CD4-positive, alpha-beta T cell treated with Interleukin-15 for 1 hour (primary cell): ENCODE data around the gene OR5A2.
"Not testable (repeated sequence)": the region's sequence is repeated elsewhere in the genome, so short reads cannot be mapped to it uniquely, and the experiment has no call there.

Source experiments
- DNase-seq: peaks from one replicate; pipeline ENCODE4 v3.0.0-alpha.2; 2020

Gene OR5A2

GRCh38 chr11:59426361-59427067, at the start of gene OR5A2:
Gene OR5A2 (minus strand): TSS chr11:59426413. CDS start chr11:59422953, 3,460 bp downstream.
- no peak for DNase-seq

GRCh38 chr11:59475176-59475575, 49.0 kb upstream of the OR5A2 start:
- DNase-seq, result no peak

- DNase-seq, result no peak
Measured at GRCh38 chr11:59473015-59473414, 46.8 kb upstream of the OR5A2 start, which contains the start of gene OR4D10. Gene OR4D10 (plus strand): TSS chr11:59473315. CDS start chr11:59477430, 4,115 bp downstream.

GRCh38 chr11:59463190-59463641, 37.0 kb upstream of the OR5A2 start:
- DNase-seq, result no peak

- no peak for DNase-seq
Measured at GRCh38 chr11:59459916-59460315, 33.7 kb upstream of the OR5A2 start.

- DNase-seq, result no peak
Measured at GRCh38 chr11:59456661-59457060, 30.4 kb upstream of the OR5A2 start, which contains the start of gene OR4D6. Gene OR4D6 (plus strand): TSS chr11:59456961. CDS start chr11:59456961, 0 bp downstream.

- DNase-seq, result no peak
Measured at GRCh38 chr11:59448484-59448883, 22.3 kb upstream of the OR5A2 start.

GRCh38 chr11:59445624-59446023, 19.4 kb upstream of the OR5A2 start:
- not testable (repeated sequence) for DNase-seq

GRCh38 chr11:59437770-59438169, 11.6 kb upstream of the OR5A2 start:
- no peak for DNase-seq

GRCh38 chr11:59436169-59436568, 10.0 kb upstream of the OR5A2 start, which contains the start of gene OR5A1:
Gene OR5A1 (plus strand): TSS chr11:59436469. CDS start chr11:59443169, 6,700 bp downstream.
- DNase-seq, result no peak

- DNase-seq, result no peak
Measured at GRCh38 chr11:59429924-59430516, 3.8 kb upstream of the OR5A2 start.

GRCh38 chr11:59427068-59427382, 812 bp upstream of the OR5A2 start:
- DNase-seq, result no peak

GRCh38 chr11:59425131-59425530, 1.1 kb downstream of the OR5A2 start:
- DNase-seq, result no peak

- DNase-seq, result no peak
Measured at GRCh38 chr11:59423835-59424234, 2.4 kb downstream of the OR5A2 start.

GRCh38 chr11:59418156-59418555, 8.1 kb downstream of the OR5A2 start:
- no peak for DNase-seq

- no peak for DNase-seq
Measured at GRCh38 chr11:59417023-59417422, 9.2 kb downstream of the OR5A2 start.

GRCh38 chr11:59416613-59417012, 9.6 kb downstream of the OR5A2 start:
- DNase-seq, result no peak

- no peak for DNase-seq
Measured at GRCh38 chr11:59415111-59415510, 11.1 kb downstream of the OR5A2 start.

GRCh38 chr11:59413646-59414045, 12.6 kb downstream of the OR5A2 start:
- no peak for DNase-seq

GRCh38 chr11:59403546-59403945, 22.7 kb downstream of the OR5A2 start:
- no peak for DNase-seq

GRCh38 chr11:59401262-59401552, 25.0 kb downstream of the OR5A2 start:
- no peak for DNase-seq

GRCh38 chr11:59400461-59401261, 25.6 kb downstream of the OR5A2 start:
- no peak for DNase-seq

GRCh38 chr11:59394186-59394585, 32.0 kb downstream of the OR5A2 start:
- no peak for DNase-seq
